COLO668 (cell line): ENCODE data around the gene NEK6.
A peak's percentile ranks its signal among the peaks of the same experiment; 100 is the strongest.

ENCODE experiments used
- DNase-seq: peaks from one replicate; lab custom pipeline; 2025; ENCODE audit not compliant: unreplicated experiment; lab: John Stamatoyannopoulos, UW

The NEK6 gene

DNA sequence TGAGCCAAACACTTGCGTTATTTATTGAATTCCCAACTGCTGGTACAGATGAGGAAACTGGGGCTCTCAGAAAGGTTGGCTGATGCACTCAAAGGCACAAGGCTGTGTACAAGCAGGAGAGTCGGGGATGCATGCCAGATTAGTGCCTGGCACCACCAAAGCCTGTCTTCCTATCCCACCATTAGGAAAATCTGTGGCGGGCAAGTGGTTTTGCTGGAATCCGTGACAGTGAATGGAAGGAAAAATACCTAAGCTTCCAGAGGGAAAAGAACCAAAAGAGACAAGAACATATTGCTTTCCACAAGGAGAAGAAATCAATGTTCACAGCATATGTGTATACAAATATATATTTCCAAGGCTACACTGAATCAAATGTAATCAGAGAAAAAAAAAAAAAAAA, 106.4 kb downstream of the NEK6 start:
- DNase-seq: no peak

DNA sequence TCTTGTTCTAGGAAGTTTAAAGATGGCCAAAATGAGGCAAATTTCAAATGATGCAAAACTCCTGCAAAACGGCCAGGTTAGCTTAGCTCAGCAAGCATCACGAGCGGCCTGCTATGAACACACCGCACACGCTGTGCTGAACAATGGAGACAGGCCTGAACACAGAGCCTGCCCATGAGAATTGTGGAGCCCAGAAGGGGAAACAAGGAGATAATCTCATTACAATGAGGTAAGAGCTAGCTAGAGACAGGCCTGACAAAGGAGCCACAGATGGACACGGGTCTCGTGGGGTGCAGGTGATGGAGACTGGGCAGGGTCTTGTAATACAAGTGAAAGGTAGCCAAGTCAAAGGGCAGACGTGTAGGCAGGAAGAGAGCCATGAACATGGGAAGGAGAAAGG, 107.3 kb downstream of the NEK6 start:
- no peak for DNase-seq

- no peak for DNase-seq
These were observed 108.9 kb downstream of the NEK6 start for GRCh38 chr9:124366476-124367220.

GRCh38 chr9:124368692-124369091, 110.9 kb downstream of the NEK6 start:
- no peak for DNase-seq

- no peak for DNase-seq
These were observed 111.6 kb downstream of the NEK6 start for GRCh38 chr9:124369231-124369797.

DNA sequence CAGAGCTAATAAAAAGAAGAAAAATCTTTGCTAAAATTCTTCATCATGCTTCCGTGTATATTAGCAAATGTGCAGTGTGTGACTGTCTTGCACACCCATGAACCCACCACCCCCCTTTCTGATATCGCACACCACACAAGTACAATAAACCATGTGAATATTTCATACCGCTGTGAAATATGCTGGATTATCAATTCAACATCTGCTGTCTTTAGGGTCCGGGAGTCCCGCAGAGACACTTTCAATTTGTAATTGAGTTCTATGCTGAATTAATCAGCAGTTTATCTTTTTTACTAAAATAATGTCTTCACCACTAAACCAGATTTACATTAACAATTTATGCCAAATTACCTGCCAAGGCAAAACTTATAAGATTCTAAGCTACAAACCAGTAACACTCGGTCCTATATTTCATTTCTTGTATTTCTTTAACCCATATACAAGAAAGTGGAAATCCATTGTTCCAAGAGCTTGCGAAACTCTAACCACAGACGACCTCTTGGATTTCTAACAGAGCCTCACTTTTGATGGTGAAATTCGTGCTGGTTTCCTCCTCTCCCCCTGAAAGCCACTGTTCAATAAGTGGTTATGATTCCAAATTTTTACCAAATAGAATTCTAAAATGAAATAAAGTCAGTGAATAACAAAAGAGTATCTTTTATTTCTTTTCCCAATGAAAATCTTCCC, 113.3 kb downstream of the NEK6 start:
- DNase-seq: no peak

GRCh38 chr9:124372038-124372437, 114.3 kb downstream of the NEK6 start:
- no peak for DNase-seq

GRCh38 chr9:124373386-124373785, 115.6 kb downstream of the NEK6 start:
- no peak for DNase-seq

GRCh38 chr9:124373851-124374250, 116.1 kb downstream of the NEK6 start:
- no peak for DNase-seq

GRCh38 chr9:124375726-124376125, 118.0 kb downstream of the NEK6 start:
- DNase-seq: no peak

DNA sequence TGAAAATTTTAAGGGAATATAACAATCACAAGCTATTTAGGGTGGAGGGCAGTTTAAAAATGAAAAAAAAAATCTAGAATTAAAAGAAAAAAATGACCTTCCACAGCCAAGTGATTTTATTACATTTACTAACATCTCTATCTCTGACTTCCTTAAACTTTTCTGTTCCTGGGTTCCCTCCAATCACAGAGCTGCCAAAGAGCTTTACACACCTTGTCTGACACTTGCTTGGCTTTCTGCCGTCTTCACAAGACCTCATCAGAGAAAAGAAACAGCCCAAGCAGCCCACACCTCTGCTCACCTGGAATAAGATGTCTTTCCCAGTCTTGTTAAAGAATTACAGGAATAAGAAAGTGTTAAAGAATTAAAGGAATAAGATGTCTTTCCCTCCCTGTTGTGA, 118.6 kb downstream of the NEK6 start:
- DNase-seq: no peak

- DNase-seq: peak; percentile 40
These were observed 120.0 kb downstream of the NEK6 start for GRCh38 chr9:124377551-124378406.

DNA sequence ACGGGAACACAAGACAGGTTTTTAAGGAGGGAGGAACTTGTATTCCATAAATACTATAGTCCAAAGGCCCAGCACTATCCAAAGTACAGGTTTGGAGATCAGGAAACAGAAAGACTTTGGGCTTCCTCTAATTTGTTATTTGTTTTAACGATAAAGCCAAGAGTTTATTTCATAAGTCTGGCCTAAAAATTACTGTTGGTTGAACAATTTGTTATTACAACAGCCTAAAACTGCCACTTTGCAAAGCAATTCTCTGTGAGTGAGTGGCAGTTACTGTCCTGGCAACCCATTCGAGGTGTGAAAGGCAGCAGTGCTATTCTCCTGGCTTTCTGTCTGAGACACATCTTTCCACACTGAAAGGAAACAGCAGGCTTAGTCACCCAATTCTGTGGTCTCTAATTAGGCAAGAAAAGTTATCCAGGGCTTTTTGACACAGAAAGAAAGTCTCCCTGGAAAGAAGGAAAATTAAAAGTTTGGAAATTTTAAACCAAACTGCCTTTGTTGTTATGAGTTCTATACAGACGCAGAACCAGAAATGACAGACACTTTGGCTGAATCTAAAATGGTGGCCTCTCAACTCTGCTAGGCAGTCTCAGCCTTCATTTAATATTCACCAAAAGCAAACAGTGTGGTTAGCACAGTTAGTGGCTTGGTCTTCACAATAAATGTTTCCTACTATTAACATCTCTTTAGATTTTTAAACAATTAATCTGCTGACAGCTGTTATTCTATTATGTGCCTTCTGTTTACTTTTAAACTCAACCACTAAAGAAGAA, 123.6 kb downstream of the NEK6 start:
- peak; percentile 45 for DNase-seq

DNA sequence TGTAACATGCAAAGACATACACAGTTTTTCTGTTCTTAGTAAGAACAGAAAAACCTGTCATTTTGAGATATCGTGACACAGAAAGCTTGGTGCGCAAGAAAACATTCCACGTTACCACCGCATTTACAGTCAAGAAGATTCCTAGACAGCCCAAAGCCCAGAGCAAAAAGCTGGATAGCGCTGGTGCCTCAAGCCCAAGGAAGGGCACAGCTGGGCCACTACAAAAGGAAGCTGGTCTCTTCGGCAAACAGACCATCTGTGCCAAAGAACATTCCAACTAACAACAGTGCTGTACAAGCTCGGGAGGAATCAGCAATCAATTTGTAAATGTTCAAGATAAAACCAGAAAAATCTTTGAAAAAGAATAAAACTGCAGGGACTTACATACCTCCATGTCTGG, 126.5 kb downstream of the NEK6 start:
- no peak for DNase-seq

- DNase-seq: no peak
These were observed 127.1 kb downstream of the NEK6 start for GRCh38 chr9:124384846-124385245.

DNA sequence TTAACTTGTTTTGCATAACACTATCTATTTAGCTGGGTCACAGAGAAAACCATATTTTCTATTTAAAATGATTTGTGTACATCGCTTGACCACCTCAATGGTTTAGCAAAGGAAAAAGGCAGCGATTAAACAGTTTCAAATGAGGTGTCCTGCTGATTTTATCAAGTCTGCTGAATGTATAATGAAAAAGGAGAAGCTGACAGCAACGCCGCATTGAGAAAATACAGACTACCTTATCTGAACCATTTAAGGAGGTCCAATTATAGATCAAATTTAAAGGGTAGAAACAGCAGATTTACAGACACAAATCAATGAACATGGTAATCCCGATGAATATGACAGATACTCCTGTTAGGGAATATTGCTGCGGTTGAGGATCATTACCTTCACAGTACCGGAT, 127.9 kb downstream of the NEK6 start:
- DNase-seq: no peak

GRCh38 chr9:124386201-124386600, 128.5 kb downstream of the NEK6 start:
- no peak for DNase-seq

DNA sequence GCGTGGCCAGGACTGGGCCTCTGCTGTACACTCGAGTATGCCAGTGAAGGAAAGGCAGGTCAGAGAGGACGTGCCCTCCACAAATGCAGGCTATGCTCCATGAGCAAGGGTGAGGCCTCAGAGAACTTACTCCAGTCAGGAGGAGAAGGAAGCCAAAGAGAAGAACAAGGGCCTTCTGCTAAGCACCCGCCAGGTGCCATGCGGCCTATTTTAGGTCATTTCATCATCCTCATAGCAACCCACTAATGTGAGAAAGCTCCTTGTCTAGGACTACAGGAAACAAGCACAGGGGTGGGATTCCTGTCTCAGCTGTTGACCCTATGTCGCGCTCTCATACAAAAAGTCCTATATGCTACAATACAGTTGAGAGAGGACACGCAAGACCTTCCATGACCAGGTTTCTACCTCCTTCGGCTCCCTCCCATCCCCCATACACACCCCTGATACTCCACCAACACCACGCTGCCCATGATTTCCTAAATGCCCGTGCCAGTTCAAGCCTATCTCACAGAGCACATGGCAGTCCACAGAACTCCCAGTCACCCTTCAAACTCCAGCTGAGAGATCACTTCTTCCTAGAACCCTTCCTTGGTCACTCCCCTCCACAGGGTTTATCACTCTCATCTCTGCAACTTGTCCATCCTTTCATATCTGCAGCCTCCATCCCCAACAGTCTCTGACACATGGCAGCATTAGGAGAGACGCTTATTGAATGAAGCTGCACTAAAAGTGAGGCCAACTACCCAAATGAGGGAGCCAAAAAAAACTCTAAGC, 130.7 kb downstream of the NEK6 start:
- DNase-seq: no peak

GRCh38 chr9:124389146-124389939, 131.6 kb downstream of the NEK6 start:
- DNase-seq: peak; percentile 57
